ENCODE results near the gene KLHL6. TPM values are rescaled to one million over a fixed set of nuclear protein-coding genes. Genes with fewer than 3 reads are reported as not detected.
A peak's percentile ranks its signal among the peaks of the same experiment; 100 is the strongest.

KLHL6 gene
- total RNA-seq, 2 experiments from 2014 or later: 23.9 to 24.2 TPM

- Histone ChIP-seq H3K27me3 (ENCODE audit: control insufficient read depth in 1 of 2, insufficient read depth in 2 of 2, low read length in 2 of 2) (no peaks in the 10 kb centered on the region), H3K4me3 (ENCODE audit: low read length) (no peak overlapping the region), H3K36me3 (ENCODE audit: insufficient read depth, low read length) (peaks cover 25% of the 10 kb centered on the region), H3K4me1 (ENCODE audit: insufficient read depth, low read length) (no peaks in the 10 kb centered on the region), H3K27ac (ENCODE audit: low read depth in 1 of 2, low read length in 2 of 2) (no peak overlapping the region), H3K9me3 (ENCODE audit: control insufficient read depth in 1 of 2, insufficient read depth in 1 of 2, low read length in 2 of 2) (peaks cover 0 to 3% of the 10 kb centered on the region in 2 experiments)
- H3K4me3 Mint-ChIP-seq: no peak overlapping the region
- H3K36me3 Mint-ChIP-seq (ENCODE audit: low read depth): peaks cover 42% of the 10 kb centered on the region
- no peak for DNase-seq
- ChIA-PET POLR2A (interaction anchor here (1.2 to 1.3 kb wide), 2 partner anchors 43 to 149 kb away, joined by 3 to 4 read pairs; no protein-coding TSS in a partner anchor), CTCF (interaction anchor here (0.7 to 0.9 kb wide), 2 partner anchors 9 to 12 kb away, joined by 3 read pairs; no protein-coding TSS in a partner anchor)
- H3K27ac Mint-ChIP-seq: peak overlapping the region; percentile 58
- no peaks in the 10 kb centered on the region for H3K9me3 Mint-ChIP-seq
- intact Hi-C loops (cut with DNase I, micrococcal nuclease): no loop called here
- no peak for ATAC-seq (ENCODE audit: poor library complexity)
- TF ChIP-seq, protein P1, sequence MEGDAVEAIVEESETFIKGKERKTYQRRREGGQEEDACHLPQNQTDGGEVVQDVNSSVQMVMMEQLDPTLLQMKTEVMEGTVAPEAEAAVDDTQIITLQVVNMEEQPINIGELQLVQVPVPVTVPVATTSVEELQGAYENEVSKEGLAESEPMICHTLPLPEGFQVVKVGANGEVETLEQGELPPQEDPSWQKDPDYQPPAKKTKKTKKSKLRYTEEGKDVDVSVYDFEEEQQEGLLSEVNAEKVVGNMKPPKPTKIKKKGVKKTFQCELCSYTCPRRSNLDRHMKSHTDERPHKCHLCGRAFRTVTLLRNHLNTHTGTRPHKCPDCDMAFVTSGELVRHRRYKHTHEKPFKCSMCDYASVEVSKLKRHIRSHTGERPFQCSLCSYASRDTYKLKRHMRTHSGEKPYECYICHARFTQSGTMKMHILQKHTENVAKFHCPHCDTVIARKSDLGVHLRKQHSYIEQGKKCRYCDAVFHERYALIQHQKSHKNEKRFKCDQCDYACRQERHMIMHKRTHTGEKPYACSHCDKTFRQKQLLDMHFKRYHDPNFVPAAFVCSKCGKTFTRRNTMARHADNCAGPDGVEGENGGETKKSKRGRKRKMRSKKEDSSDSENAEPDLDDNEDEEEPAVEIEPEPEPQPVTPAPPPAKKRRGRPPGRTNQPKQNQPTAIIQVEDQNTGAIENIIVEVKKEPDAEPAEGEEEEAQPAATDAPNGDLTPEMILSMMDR (IDR thresholded peaks at IDR 0.05): no peak
- peaks cover 24% of the 10 kb centered on the region for H3K4me1 Mint-ChIP-seq (ENCODE audit: low read depth)
- no peaks in the 10 kb centered on the region for H3K27me3 Mint-ChIP-seq
Measured at GRCh38 chr3:183487016-183487415, 68.5 kb downstream of the KLHL6 start.

GRCh38 chr3:183486472-183486871 lies 69.0 kb downstream of the KLHL6 start:
- CTCF ChIA-PET: interaction anchor here (0.7 to 0.9 kb wide), 2 partner anchors 8 to 12 kb away, joined by 3 read pairs; no protein-coding TSS in a partner anchor
- H3K9me3 Mint-ChIP-seq: no peaks in the 10 kb centered on the region
- TF ChIP-seq, protein P1 (IDR thresholded peaks at IDR 0.05): no peak
- H3K4me3 ChIP-seq (ENCODE audit: low read length): no peak overlapping the region
- POLR2A ChIA-PET: interaction anchor here (1.2 to 1.6 kb wide), 3 partner anchors 44 to 150 kb away, joined by 3 to 7 read pairs (median 4); no protein-coding TSS in a partner anchor
- ATAC-seq (ENCODE audit: poor library complexity) (no peak), DNase-seq (no peak)
- no peak overlapping the region for H3K27ac ChIP-seq (ENCODE audit: low read depth in 1 of 2, low read length in 2 of 2)
- H3K27me3 ChIP-seq (ENCODE audit: control insufficient read depth in 1 of 2, insufficient read depth in 2 of 2, low read length in 2 of 2): no peaks in the 10 kb centered on the region
- intact Hi-C loops (cut with DNase I, micrococcal nuclease): no loop called here
- H3K36me3 ChIP-seq (ENCODE audit: insufficient read depth, low read length): peaks cover 20% of the 10 kb centered on the region
- no peaks in the 10 kb centered on the region for H3K9me3 ChIP-seq (ENCODE audit: control insufficient read depth in 1 of 2, insufficient read depth in 1 of 2, low read length in 2 of 2)
- H3K4me3 Mint-ChIP-seq: no peak overlapping the region
- H3K27ac Mint-ChIP-seq: peak overlapping the region; percentile 58
- peaks cover 24% of the 10 kb centered on the region for H3K4me1 Mint-ChIP-seq (ENCODE audit: low read depth)
- peaks cover 36% of the 10 kb centered on the region for H3K36me3 Mint-ChIP-seq (ENCODE audit: low read depth)
- no peaks in the 10 kb centered on the region for H3K27me3 Mint-ChIP-seq
- H3K4me1 ChIP-seq (ENCODE audit: insufficient read depth, low read length): no peaks in the 10 kb centered on the region

DNA sequence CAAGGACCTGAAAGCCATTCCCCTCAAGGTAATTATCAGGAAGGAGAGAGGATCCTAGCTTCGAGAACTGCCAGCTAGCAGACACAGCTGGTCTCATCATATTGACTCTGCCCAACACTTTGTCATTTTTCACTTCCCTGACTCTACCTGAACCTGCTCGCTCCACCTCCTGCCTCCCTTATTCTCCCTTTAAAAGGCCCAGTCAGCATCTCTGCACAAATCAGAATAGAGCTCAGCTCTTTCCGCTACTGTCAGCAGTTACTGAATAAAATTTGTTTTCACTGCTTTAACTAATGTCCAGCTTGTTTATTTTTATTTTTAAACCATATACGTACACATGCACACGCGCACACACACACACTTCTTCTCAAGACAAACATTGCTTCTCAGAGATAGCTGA lies 69.9 kb downstream of the KLHL6 start:
- Histone ChIP-seq H3K27ac (ENCODE audit: low read depth in 1 of 2, low read length in 2 of 2) (no peak overlapping the region), H3K36me3 (ENCODE audit: insufficient read depth, low read length) (peaks cover 11% of the 10 kb centered on the region), H3K4me3 (ENCODE audit: low read length) (no peak overlapping the region), H3K4me1 (ENCODE audit: insufficient read depth, low read length) (no peaks in the 10 kb centered on the region), H3K27me3 (ENCODE audit: control insufficient read depth in 1 of 2, insufficient read depth in 2 of 2, low read length in 2 of 2) (no peaks in the 10 kb centered on the region), H3K9me3 (ENCODE audit: control insufficient read depth in 1 of 2, insufficient read depth in 1 of 2, low read length in 2 of 2) (no peaks in the 10 kb centered on the region)
- Mint-ChIP-seq H3K27me3 (no peaks in the 10 kb centered on the region), H3K27ac (peak overlapping the region; percentile 58), H3K4me3 (no peak overlapping the region), H3K4me1 (ENCODE audit: low read depth) (peaks cover 19% of the 10 kb centered on the region), H3K36me3 (ENCODE audit: low read depth) (peaks cover 27% of the 10 kb centered on the region), H3K9me3 (no peaks in the 10 kb centered on the region)
- intact Hi-C loops (cut with DNase I, micrococcal nuclease): no loop called here
- DNase-seq: no peak
- ATAC-seq (ENCODE audit: poor library complexity): no peak
- ChIA-PET POLR2A (interaction anchor here (1.6 kb wide), 1 partner anchor 151 kb away, joined by 7 read pairs; no protein-coding TSS in a partner anchor), CTCF (no interaction called here)
- TF ChIP-seq, protein P1 (IDR thresholded peaks at IDR 0.05): no peak

All from CD4-positive, alpha-beta T cell (primary cell).